Loucy (cell line): ENCODE data around the gene APOC4.

Experiments
- EZH2phosphoT487 ChIP-seq: fragments of 200-600 bp; IDR thresholded peaks from 2 replicates; pipeline ENCODE4 v1.6.1; 2018; ENCODE audit warnings: antibody characterized with exemption, mild to moderate bottlenecking, moderate library complexity, borderline replicate concordance
- TF ChIP-seq, protein P1 (sequence below): fragments of 200-600 bp; sonication (generic); conservative IDR thresholded peaks from 2 replicates; pipeline ENCODE4 v1.5.1; 2014; ENCODE audit warnings: mild to moderate bottlenecking, antibody characterized with exemption, low read length

DNA sequence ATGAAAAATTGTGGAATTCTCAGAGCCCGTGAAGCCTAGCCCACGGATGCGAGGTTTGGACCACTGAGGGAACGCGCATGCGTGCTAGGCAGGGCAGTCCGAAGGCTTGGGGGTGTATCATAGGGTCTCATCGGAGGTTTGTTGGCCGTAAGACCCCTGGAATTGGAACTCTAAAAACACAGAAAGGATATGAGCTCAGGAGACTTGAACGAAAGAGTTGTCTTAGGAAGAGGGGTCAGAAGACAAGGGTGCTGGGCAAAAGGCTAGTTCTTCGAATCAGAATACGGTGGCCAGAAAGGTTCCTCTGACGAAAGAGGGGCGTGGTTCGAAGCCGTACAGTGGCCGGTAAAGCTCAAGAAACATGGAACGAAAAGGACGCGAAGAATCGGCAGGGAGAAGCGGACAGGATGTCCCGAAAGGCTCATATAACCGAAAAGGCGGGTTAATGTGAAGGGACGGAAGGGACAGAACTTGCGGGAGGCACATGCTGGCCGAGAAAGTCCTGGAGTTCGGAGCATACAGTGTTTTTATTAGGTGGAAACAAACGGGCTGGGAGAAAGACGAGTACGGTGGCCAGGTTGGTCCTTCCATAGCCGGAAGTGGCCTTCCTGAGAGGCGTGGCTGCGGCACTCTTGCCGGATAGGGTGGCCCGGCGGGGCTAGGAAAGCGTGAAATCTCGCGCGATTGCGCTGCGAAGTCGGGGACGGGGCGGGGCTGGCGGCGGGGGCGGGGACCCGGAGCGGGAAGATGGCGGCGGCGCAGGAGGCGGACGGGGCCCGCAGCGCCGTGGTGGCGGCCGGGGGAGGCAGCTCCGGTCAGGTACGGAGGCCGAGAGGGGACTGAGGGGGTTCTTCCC, 12.8 kb downstream of the APOC4 start, which contains the start of gene CLPTM1:
- TF ChIP-seq, protein P1, sequence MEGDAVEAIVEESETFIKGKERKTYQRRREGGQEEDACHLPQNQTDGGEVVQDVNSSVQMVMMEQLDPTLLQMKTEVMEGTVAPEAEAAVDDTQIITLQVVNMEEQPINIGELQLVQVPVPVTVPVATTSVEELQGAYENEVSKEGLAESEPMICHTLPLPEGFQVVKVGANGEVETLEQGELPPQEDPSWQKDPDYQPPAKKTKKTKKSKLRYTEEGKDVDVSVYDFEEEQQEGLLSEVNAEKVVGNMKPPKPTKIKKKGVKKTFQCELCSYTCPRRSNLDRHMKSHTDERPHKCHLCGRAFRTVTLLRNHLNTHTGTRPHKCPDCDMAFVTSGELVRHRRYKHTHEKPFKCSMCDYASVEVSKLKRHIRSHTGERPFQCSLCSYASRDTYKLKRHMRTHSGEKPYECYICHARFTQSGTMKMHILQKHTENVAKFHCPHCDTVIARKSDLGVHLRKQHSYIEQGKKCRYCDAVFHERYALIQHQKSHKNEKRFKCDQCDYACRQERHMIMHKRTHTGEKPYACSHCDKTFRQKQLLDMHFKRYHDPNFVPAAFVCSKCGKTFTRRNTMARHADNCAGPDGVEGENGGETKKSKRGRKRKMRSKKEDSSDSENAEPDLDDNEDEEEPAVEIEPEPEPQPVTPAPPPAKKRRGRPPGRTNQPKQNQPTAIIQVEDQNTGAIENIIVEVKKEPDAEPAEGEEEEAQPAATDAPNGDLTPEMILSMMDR: no peak
- no peak for TF ChIP-seq EZH2phosphoT487
